Measurements from ENCODE around the gene MYBPC2. TPM values are rescaled to one million over a fixed set of nuclear protein-coding genes. Genes with fewer than 3 reads are reported as not detected.

Gene MYBPC2
- total and polyA plus RNA-seq, 9 of the 15 experiments (the other 6 are each of a cell fraction or from before 2014, with no cell fraction given): 0.01 to 0.14 (median 0.04) TPM; not detected in 6

DNA sequence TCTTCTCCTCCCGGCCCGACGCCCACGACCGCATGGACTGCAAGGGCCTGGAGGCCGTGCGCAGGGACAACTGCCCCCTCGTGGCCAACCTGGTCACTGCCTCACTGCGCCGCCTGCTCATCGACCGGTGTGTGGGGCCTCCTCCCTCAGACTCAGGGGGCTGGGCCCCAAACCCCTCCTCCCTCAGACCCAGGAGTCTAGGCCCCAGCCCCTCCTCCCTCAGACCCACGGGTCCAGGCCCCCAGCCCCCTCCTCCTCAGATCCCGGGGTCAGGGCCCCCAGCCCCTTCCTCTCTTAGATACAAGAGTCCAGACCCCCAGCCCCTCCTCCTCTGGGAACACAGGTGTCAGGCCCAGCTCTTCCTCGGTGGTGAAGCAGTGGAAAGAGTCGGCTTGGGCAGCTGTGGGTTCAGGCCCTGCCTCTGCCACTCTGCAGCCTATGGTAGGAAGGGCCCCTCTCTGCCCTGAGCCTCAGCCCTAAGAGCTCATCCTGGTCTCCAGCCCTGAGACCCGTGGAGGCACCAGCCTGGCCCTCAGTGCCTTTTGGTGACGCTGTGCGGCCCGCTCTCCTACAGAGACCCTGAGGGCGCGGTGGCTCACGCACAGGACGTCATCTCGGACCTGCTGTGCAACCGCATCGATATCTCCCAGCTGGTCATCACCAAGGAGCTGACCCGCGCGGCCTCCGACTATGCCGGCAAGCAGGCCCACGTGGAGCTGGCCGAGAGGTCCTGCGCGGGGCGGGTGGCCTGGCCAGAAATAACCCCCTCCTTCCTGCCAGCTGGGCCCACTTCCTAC is 17.6 kb upstream of the MYBPC2 start (continued):
- TF ChIP-seq, protein P1, sequence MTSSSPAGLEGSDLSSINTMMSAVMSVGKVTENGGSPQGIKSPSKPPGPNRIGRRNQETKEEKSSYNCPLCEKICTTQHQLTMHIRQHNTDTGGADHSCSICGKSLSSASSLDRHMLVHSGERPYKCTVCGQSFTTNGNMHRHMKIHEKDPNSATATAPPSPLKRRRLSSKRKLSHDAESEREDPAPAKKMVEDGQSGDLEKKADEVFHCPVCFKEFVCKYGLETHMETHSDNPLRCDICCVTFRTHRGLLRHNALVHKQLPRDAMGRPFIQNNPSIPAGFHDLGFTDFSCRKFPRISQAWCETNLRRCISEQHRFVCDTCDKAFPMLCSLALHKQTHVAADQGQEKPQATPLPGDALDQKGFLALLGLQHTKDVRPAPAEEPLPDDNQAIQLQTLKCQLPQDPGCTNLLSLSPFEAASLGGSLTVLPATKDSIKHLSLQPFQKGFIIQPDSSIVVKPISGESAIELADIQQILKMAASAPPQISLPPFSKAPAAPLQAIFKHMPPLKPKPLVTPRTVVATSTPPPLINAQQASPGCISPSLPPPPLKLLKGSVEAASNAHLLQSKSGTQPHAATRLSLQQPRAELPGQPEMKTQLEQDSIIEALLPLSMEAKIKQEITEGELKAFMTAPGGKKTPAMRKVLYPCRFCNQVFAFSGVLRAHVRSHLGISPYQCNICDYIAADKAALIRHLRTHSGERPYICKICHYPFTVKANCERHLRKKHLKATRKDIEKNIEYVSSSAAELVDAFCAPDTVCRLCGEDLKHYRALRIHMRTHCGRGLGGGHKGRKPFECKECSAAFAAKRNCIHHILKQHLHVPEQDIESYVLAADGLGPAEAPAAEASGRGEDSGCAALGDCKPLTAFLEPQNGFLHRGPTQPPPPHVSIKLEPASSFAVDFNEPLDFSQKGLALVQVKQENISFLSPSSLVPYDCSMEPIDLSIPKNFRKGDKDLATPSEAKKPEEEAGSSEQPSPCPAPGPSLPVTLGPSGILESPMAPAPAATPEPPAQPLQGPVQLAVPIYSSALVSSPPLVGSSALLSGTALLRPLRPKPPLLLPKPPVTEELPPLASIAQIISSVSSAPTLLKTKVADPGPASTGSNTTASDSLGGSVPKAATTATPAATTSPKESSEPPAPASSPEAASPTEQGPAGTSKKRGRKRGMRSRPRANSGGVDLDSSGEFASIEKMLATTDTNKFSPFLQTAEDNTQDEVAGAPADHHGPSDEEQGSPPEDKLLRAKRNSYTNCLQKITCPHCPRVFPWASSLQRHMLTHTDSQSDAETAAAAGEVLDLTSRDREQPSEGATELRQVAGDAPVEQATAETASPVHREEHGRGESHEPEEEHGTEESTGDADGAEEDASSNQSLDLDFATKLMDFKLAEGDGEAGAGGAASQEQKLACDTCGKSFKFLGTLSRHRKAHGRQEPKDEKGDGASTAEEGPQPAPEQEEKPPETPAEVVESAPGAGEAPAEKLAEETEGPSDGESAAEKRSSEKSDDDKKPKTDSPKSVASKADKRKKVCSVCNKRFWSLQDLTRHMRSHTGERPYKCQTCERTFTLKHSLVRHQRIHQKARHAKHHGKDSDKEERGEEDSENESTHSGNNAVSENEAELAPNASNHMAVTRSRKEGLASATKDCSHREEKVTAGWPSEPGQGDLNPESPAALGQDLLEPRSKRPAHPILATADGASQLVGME (CRISPR knock-in tag; IDR thresholded peaks at IDR 0.05): no peak
- TF ChIP-seq RB1 (IDR thresholded peaks at IDR 0.05; ENCODE audit: low read depth): peak; percentile 75
- TF ChIP-seq KDM1A (IDR thresholded peaks at IDR 0.05): no peak
- no peak for TF ChIP-seq ZNF24 (IDR thresholded peaks at IDR 0.05)
- TF ChIP-seq BCL6 (CRISPR knock-in tag; IDR thresholded peaks at IDR 0.05): no peak
- peak; percentile 69 to 84 for TF ChIP-seq RAD21 (CRISPR knock-in tag; conservative IDR thresholded peaks at IDR 0.05 in 1 of 2, IDR thresholded peaks at IDR 0.05 in 1 of 2)
- TF ChIP-seq ZNF695 (CRISPR knock-in tag; IDR thresholded peaks at IDR 0.05): no peak
- TF ChIP-seq ZNF318 (IDR thresholded peaks at IDR 0.05; ENCODE audit: borderline replicate concordance in 1 of 2, low read depth in 1 of 2): no peak
- TF ChIP-seq ZNF277 (CRISPR knock-in tag; IDR thresholded peaks at IDR 0.05; ENCODE audit: borderline replicate concordance): no peak
- no peak for TF ChIP-seq ZNF583 (CRISPR knock-in tag; IDR thresholded peaks at IDR 0.05)
- TF ChIP-seq ELF1 (tag; IDR thresholded peaks at IDR 0.05): no peak
- no peak for TF ChIP-seq NFXL1 (CRISPR knock-in tag; IDR thresholded peaks at IDR 0.05)

All from K562 (cell line).